Pancreas (tissue), 10 donors: ENCODE data around the gene OGDHL. TPM values are rescaled to one million over a fixed set of nuclear protein-coding genes. Genes with fewer than 3 reads are reported as not detected.

ENCODE experiments used
- ATAC-seq, 4 donors: fragments of 200-7000 bp; cut with Tn5 transposase; one replicate each; pipeline versions ENCODE4 v1.8.0 to v1.9.1; 2020; ENCODE audit warnings: mild to moderate bottlenecking in 4 of 4, moderate library complexity in 4 of 4
- DNase-seq, 6 donors: peaks; one replicate each; pipeline ENCODE4 v3.0.0-alpha.2; 2020
- FAIRE-seq: peaks from 2 replicates; lab custom pipeline; 2012; peaks lifted over from hg19 to GRCh38; lab: Jason Lieb, UNC
- H3K27ac ChIP-seq, 4 donors: fragments of 200-600 bp; sonication (generic); 1 replicate in 3 of 4; 2 replicates in 1 of 4; pipeline versions ENCODE4 v1.5.0 to v1.8.0; 2020
- H3K27me3 ChIP-seq, 4 donors: fragments of 200-600 bp; one replicate each; pipeline ENCODE4 v1.8.0; 2021
- H3K36me3 ChIP-seq, 3 donors: fragments of 200-600 bp; sonication (generic) in 1 of 3; one replicate each; pipeline versions ENCODE4 v1.5.0 to v1.8.0; 2020 to 2021
- H3K4me1 ChIP-seq, 3 donors: fragments of 200-600 bp; one replicate each; pipeline ENCODE4 v1.8.0; 2021
- H3K4me3 ChIP-seq, 4 donors: fragments of 200-600 bp; sonication (generic) in 2 of 4; one replicate each; pipeline versions ENCODE4 v1.5.0 to v1.8.0; 2020 to 2021
- H3K9me3 ChIP-seq, 4 donors: fragments of 200-600 bp; one replicate each; pipeline ENCODE4 v1.8.0; 2021
- WGBS, 2 donors: extraction: QIAGEN DNeasy Blood & Tissue Kit; methylation state at CpG; one replicate each; pipeline ENCODE4 v1.1.7; 2013; 5-methylcytosine and 5-hydroxymethylcytosine counted together
- intact Hi-C, 3 donors: fragments of 100-400 bp; cut with DNase I; formaldehyde crosslinking; loops; one replicate each; pipeline versions ENCODE4 v1.11.1 to v1.14.2; 2022
- polyA plus RNA-seq, 2 donors: library from polyadenylated mRNA; stranded (reverse); fragments of 200-250 nt; gene quantifications; one replicate each; pipeline ENCODE4 v1.2.3, GENCODE V29; 2013
- total RNA-seq, 6 donors: library from RNA; stranded (reverse); fragmentation: NEBNext Ultra II Directional in 4 of 6; extraction: Animal tissue kit (Norgen Biotek cat#: 25700) in 4 of 6; gene quantifications; one replicate each; pipeline versions ENCODE4 v1.2.1 to v1.2.4, GENCODE V29; 2021 to 2023
- TF ChIP-seq, protein P1 (sequence below), 4 donors: fragments of 200-600 bp; sonication (generic) in 3 of 4; IDR thresholded peaks; one replicate each; pipeline versions ENCODE4 v1.5.0 to v1.8.0; 2021; ENCODE audit warnings: antibody characterized with exemption in 4 of 4
- donor health status: healthy with polysubstance abuse.
- donor health status: DM: no; HTN: no; CAD: no; lungs with moderate emphysema.
- donor health status: DM: no; HTN: no; CAD: no.
- donor health status: control.
- donor health status: control.
- donor health status: Bipolar disorder and iron deficiency.
- donor health status: DM: yes; HTN: yes; CAD: no.
- donor health status: DM: no; HTN: no; CAD: no.
- donor health status: DM: no; HTN: no; CAD: no.
- donor health status: DM: yes; HTN: yes; CAD: no.

The OGDHL gene
- total and polyA plus RNA-seq, 8 donors: 1.7 to 25.9 (median 4.3) TPM

DNA sequence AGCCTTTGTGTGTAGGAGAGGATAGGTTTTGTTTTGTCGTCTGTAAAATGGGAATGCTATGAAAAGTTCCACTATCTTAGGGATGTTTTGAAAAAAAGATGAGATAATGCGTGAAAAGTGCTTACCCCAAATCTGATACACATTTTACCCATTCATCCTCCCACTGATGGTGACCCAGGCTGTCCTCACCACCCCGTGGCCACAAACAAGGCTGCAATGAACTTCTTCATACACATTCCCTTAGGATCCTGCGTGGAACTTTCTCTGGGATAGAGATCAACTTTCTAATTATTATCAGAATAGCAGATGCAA lies 399 bp upstream of the OGDHL start:
- no peak for DNase-seq
- TF ChIP-seq, protein P1, sequence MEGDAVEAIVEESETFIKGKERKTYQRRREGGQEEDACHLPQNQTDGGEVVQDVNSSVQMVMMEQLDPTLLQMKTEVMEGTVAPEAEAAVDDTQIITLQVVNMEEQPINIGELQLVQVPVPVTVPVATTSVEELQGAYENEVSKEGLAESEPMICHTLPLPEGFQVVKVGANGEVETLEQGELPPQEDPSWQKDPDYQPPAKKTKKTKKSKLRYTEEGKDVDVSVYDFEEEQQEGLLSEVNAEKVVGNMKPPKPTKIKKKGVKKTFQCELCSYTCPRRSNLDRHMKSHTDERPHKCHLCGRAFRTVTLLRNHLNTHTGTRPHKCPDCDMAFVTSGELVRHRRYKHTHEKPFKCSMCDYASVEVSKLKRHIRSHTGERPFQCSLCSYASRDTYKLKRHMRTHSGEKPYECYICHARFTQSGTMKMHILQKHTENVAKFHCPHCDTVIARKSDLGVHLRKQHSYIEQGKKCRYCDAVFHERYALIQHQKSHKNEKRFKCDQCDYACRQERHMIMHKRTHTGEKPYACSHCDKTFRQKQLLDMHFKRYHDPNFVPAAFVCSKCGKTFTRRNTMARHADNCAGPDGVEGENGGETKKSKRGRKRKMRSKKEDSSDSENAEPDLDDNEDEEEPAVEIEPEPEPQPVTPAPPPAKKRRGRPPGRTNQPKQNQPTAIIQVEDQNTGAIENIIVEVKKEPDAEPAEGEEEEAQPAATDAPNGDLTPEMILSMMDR (IDR thresholded peaks at IDR 0.05): no peak
- 30 to 32% methylated on average over 4 of the region's 4 CpGs for whole genome bisulfite sequencing, 2 donors
- Histone ChIP-seq H3K27ac (no peak overlapping the region), H3K27me3 (peaks cover 0 to 13% (median under 1%) of the 10 kb centered on the region in 4 donors), H3K36me3 (no peaks in the 10 kb centered on the region), H3K4me1 (no peaks in the 10 kb centered on the region), H3K4me3 (peak overlapping the region in 2 of 4 donors; percentile 76 to 81), H3K9me3 (no peaks in the 10 kb centered on the region)
- FAIRE-seq: no peak
- intact Hi-C loops: no loop called here
- ATAC-seq: no peak

DNA sequence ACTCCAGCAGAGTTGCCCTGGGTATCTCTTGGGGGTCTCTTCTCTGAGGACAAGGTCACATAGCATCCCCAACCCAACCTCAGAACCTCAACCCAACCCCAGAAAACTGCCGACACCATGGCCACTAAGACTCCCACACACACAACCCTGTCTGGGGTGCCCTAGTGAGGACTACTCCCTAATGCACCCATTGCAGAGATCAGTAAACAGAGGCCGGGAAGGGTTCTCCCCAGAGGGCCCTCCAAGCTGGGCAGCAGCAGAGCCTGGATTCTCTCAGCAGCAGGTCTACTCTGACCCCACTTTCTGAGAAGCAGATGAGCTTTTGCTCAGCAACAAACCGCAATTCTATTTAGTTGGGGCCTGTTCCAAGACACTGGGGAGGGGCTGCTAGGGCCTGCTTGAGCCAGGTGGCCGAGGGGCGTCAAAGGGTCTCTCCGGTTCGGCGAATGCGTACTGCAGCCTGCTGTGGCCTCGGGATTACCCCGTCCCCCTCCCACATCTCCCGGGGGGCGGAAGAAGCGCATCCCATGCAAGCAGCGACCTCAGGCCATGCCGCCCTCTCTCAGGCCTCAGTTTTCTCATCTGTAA lies 828 bp downstream of the OGDHL start:
- Histone ChIP-seq H3K27ac (no peak overlapping the region), H3K4me1 (no peaks in the 10 kb centered on the region), H3K36me3 (no peaks in the 10 kb centered on the region), H3K4me3 (peak overlapping the region in 3 of 4 donors; percentile 43 to 81 (median 76)), H3K27me3 (peaks cover 0 to 6% (median 0%) of the 10 kb centered on the region in 4 donors), H3K9me3 (no peaks in the 10 kb centered on the region)
- DNase-seq (no peak), FAIRE-seq (no peak), ATAC-seq (no peak)
- TF ChIP-seq, protein P1 (IDR thresholded peaks at IDR 0.05): no peak
- WGBS, 2 donors: 24 to 29% methylated on average over 16 of the region's 16 CpGs
- intact Hi-C loops: no loop called here

- FAIRE-seq: no peak
- DNase-seq: no peak
- intact Hi-C loops: no loop called here
- H3K27me3 ChIP-seq: peaks cover 0 to 5% (median 0%) of the 10 kb centered on the region in 4 donors
- H3K27ac ChIP-seq: no peak overlapping the region
- no peaks in the 10 kb centered on the region for H3K9me3 ChIP-seq
- TF ChIP-seq, protein P1 (IDR thresholded peaks at IDR 0.05): no peak
- no peak overlapping the region for H3K4me3 ChIP-seq
- no peaks in the 10 kb centered on the region for H3K36me3 ChIP-seq
- no peaks in the 10 kb centered on the region for H3K4me1 ChIP-seq
- ATAC-seq: no peak
- 34 to 36% methylated on average over 3 of the region's 3 CpGs for WGBS, 2 donors
These were observed 1.3 kb downstream of the OGDHL start for GRCh38 chr10:49760789-49761188.

GRCh38 chr10:49759787-49760551 lies 2.2 kb downstream of the OGDHL start:
- no peak for ATAC-seq
- H3K4me3 ChIP-seq: no peak overlapping the region
- no peaks in the 10 kb centered on the region for H3K27me3 ChIP-seq
- 73 to 82% methylated on average over 10 of the region's 10 CpGs for WGBS, 2 donors
- DNase-seq: peak in 1 of 6 donors; percentile 74
- TF ChIP-seq, protein P1 (IDR thresholded peaks at IDR 0.05): no peak
- H3K4me1 ChIP-seq: no peaks in the 10 kb centered on the region
- H3K36me3 ChIP-seq: no peaks in the 10 kb centered on the region
- intact Hi-C loops: no loop called here
- H3K9me3 ChIP-seq: no peaks in the 10 kb centered on the region
- FAIRE-seq: no peak
- H3K27ac ChIP-seq: no peak overlapping the region
